Cardiac fibroblast (primary cell): Measurements from ENCODE around the gene LTB4R2.
A peak's percentile ranks its signal among the peaks of the same experiment; 100 is the strongest.

Experiments
- DNase-seq, 2 donors: peaks; one replicate each; pipeline versions ENCODE4 v3.0.0 to v3.0.0-alpha.2; 2010; ENCODE audit warnings: low read depth in 2 of 2
- H3K4me3 ChIP-seq, 2 donors: replicated peaks in 1 of 2; 1 replicate in 1 of 2; 2 replicates in 1 of 2; pipeline ENCODE4 v1.5.1; 2011; ENCODE audit warnings: low read depth in 2 of 2, low read length in 2 of 2, mild to moderate bottlenecking in 2 of 2, moderate library complexity in 1 of 2
- TF ChIP-seq, protein P1 (sequence below): IDR thresholded peaks from one replicate; pipeline ENCODE4 v1.5.1; 2011; ENCODE audit warnings: low read depth, mild to moderate bottlenecking, low read length, inconsistent platforms

Gene LTB4R2

DNA sequence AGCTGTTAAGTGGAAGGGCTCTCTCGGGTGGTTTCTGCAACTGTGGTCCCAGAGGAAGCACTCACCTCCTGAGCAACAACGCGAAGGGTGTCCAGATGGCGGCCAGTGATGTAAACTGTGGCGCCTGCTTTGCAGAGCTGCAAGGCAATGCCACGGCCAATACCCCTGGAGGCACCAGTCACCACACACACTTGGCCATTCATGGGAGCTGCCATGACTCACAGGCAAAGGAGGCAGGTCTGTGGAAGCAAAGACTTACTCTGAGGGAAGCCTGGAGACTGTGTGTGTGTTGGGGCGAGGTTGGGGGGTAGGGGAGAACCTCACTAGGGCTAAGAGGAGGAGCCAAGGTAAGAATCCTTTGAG is 11.1 kb upstream of the LTB4R2 start:
- peak overlapping the region; percentile 63 to 100 for H3K4me3 ChIP-seq
- DNase-seq, result peak; percentile 35 to 75
- TF ChIP-seq, protein P1, sequence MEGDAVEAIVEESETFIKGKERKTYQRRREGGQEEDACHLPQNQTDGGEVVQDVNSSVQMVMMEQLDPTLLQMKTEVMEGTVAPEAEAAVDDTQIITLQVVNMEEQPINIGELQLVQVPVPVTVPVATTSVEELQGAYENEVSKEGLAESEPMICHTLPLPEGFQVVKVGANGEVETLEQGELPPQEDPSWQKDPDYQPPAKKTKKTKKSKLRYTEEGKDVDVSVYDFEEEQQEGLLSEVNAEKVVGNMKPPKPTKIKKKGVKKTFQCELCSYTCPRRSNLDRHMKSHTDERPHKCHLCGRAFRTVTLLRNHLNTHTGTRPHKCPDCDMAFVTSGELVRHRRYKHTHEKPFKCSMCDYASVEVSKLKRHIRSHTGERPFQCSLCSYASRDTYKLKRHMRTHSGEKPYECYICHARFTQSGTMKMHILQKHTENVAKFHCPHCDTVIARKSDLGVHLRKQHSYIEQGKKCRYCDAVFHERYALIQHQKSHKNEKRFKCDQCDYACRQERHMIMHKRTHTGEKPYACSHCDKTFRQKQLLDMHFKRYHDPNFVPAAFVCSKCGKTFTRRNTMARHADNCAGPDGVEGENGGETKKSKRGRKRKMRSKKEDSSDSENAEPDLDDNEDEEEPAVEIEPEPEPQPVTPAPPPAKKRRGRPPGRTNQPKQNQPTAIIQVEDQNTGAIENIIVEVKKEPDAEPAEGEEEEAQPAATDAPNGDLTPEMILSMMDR, result no peak

DNA sequence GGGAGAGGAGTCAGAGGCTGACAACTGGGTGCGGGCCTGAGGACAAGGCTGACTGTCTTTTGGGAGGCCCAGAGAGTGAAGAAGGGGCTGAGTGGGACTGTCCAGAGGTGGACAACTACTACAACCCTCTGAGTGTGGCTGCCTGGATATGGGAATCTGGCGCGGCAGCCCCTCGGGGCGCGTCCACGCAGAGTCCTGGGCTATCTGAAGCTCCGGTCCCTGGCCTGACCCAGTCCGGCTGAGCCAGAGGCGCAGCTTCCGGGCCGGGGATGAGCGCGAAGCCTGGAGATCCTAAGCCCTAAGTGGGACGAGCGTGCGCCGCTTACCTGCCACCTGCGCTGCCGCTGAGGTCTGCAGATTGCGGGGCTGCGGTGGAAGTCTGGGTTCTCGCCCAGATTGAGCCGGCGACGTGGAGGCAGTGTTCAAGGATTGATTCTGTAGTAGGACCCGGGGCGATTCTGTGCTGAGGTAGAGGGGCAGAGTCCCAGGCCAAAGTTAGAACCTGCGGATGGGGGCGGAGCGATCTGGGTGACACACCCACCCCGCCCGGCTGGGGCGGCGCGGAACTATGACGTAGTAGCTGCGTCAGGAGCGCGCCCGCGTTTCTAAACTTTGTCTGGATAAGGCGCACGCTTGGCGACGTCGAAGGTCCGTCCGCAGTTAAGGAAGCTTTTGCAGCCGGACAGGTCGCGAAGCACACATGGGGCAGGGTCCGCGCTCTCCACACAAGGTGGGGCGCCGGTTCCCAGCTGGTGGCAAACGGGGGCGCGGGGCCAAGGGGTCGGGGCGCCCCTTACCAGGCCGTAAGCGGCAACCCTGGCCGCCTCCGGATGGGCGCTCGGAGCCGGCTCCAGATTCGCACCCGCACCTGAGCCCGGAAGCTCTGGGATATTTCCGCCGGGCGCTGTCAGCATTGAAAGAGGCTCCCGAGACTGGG is 10.4 kb upstream of the LTB4R2 start, which contains the start of the genes DHRS1 and NOP9:
Gene DHRS1, minus strand, starts transcription at position 526 of the 937 bp plus-strand sequence. CDS start 674 bp downstream, outside the sequence.
Gene NOP9, plus strand, starts transcription at position 596 of the 937 bp plus-strand sequence. Its CDS starts 105 bp downstream, at position 701.
- peak within 1 kb of the TSS; percentile 63 to 100 for H3K4me3 ChIP-seq
- DNase-seq, result peak; percentile 87 to 91
- TF ChIP-seq, protein P1, result no peak

DNA sequence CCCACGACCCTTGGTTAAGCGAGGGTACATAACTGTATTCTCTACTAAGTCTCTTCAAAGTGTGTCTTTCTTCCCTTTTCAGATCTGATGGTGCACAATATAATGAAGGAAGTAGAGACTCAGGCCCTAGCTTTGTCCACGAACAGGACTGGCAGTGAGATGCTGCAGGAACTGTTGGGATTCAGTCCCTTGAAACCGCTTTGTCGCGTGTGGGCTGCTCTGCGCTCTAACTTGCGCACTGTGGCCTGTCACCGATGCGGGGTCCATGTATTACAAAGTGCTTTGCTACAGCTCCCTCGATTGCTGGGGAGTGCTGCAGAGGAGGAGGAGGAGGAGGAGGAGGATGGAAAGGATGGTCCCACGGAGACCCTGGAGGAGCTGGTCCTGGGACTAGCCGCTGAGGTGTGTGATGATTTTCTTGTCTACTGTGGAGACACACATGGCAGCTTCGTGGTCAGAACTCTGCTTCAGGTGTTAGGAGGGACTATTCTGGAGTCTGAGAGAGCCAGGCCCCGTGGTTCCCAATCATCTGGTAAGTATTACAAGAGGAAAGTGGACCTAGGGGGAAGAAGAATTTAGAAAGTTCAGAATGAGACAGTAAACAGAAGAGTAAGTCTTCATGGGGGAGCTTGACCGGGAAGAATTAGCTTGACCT is 9.5 kb upstream of the LTB4R2 start:
- TF ChIP-seq, protein P1, result no peak
- no peak for DNase-seq
- peak overlapping the region; percentile 63 to 100 for H3K4me3 ChIP-seq

DNA sequence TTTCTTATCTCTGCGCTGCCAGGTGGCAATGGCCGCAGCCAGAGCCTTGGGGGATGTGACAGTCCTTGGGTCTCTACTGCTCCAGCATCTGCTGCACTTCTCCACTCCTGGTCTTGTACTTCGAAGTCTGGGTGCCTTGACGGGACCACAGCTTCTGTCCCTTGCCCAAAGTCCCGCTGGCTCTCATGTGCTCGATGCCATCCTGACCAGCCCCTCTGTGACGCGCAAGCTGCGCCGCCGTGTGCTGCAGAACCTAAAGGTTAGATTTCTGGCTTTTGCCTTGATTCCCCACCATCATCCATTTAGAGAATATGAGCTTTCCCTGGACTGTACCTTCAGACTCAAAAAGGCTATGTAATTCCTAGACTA is 5.9 kb upstream of the LTB4R2 start:
- H3K4me3 ChIP-seq, result no peak overlapping the region
- TF ChIP-seq, protein P1, result no peak
- no peak for DNase-seq

DNA sequence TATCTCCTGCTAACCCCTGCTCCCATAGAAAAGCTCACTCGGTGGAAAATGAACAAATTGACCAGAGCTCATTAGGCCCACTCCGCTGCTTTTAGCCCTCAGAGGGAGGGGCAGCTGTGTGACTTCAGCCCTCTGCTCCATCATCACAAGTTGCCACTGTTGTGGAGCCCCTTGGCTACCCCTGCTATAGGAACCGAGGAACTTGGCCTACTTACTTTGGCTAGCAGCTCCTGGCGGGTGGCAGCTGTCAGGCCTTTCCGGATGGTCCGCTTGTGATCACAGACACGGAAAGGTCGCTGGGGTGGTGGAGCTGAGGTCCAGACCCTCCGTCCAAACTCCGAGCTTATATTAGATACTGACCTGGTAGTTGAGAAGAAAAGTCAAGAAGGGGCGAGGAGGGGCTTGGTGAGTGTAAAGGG is 2.8 kb upstream of the LTB4R2 start:
- no peak for DNase-seq
- H3K4me3 ChIP-seq, result no peak overlapping the region
- TF ChIP-seq, protein P1, result no peak

DNA sequence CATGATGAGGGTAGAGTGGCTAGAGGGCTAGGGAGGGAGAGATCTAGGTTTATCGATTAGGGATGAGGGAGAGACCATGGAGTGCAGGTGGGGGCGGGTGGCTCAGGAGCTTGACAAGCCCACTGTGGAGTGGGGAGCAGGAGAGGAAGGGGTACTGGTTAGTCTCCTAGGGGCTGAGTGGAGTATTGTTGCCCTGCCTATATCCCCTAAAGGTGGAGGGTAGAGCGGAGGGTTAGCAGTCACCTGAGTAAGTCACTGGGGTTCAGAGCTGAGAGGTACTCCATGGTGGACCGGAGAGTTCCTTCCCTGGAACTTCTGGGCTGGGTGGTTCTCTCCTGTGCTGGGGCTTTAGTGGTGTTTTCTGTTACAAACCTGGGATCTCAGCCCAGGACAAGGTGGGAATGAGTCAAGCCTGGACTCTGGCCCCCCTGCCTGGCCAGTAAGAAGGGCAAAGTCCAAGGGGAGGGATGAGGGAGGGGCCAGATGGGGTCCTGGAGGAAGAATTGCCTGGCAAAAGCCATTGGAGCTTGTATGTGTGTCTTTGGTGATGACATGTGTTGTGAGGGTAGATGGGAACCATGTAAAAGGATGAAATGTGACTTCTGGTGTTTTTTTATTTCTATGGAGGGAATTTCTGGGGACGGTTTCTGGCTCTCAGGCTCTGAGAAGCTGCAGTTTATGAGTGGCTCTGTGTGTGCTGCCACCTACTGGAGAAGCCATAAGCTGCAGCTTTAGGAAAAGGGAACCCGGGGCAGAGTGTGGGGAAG is 2.2 kb upstream of the LTB4R2 start, which contains the start of gene CIDEB:
Gene CIDEB, minus strand, starts transcription at position 403 of the 767 bp plus-strand sequence. Its CDS starts 119 bp downstream, at position 284.
- TF ChIP-seq, protein P1, result peak; percentile 98
- H3K4me3 ChIP-seq, result no peak within 1 kb of the TSS
- DNase-seq, result peak; percentile 67 to 68
